Retinal pigment epithelial cell (primary cell): ENCODE data around the gene CEP83.
"Not testable (repeated sequence)": the region's sequence is repeated elsewhere in the genome, so short reads cannot be mapped to it uniquely, and the experiment has no call there.

Experiments
- DNase-seq: peaks from one replicate; pipeline ENCODE4 v3.0.0-alpha.2; 2010; ENCODE audit warnings: low read depth
- H3K4me3 ChIP-seq: 2 replicates; pipeline ENCODE4 v1.5.1; 2011; ENCODE audit warnings: mild to moderate bottlenecking, low read length, control low read depth, moderate library complexity
- TF ChIP-seq, protein P1 (sequence below): conservative IDR thresholded peaks from 2 replicates; pipeline ENCODE4 v1.5.1; 2011; ENCODE audit warnings: low read depth, low read length, control low read depth, inconsistent platforms

CEP83 gene

DNA sequence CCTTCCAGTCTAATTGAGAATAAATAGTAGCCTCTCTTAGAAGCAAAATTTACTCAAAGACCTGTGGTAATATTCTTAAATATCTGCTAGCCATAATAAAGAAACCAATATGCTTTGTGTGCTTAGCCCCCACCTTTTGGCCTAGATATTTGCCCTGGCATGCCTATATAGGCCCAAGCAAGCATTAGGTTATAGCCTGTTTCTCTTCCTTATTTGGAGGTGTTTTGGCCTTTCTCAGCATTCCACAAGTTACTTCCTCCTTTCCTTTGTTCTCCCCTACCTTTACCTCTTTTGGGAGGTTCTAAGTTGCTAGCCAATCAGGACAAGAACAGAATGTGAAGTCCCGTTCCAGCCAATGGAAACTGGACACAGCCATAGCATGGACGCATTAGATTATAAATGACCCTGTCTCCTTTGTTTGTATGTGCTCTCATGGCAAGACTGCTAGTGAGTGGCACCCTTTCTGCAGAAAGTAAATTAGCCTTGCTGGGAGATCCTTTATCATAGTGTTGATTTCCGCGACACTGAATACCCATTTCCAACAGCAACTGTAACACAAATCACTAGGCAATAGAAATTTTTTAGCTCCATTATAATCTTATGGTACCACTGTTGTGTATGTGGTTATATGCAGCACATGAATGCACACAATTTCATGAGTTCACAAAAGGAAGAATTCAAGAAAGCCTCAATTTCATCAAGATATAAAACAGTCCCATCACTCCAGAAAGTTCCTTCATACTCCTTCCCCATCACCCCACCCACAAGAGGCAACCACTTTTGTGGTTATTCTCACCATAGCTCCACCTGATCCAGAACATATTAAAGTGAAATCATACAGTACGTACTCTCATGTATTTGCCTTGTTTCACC lies 37.6 kb downstream of the CEP83 start:
- TF ChIP-seq, protein P1, sequence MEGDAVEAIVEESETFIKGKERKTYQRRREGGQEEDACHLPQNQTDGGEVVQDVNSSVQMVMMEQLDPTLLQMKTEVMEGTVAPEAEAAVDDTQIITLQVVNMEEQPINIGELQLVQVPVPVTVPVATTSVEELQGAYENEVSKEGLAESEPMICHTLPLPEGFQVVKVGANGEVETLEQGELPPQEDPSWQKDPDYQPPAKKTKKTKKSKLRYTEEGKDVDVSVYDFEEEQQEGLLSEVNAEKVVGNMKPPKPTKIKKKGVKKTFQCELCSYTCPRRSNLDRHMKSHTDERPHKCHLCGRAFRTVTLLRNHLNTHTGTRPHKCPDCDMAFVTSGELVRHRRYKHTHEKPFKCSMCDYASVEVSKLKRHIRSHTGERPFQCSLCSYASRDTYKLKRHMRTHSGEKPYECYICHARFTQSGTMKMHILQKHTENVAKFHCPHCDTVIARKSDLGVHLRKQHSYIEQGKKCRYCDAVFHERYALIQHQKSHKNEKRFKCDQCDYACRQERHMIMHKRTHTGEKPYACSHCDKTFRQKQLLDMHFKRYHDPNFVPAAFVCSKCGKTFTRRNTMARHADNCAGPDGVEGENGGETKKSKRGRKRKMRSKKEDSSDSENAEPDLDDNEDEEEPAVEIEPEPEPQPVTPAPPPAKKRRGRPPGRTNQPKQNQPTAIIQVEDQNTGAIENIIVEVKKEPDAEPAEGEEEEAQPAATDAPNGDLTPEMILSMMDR, result no peak
- no peak for DNase-seq
- H3K4me3 ChIP-seq, result no peak overlapping the region

DNA sequence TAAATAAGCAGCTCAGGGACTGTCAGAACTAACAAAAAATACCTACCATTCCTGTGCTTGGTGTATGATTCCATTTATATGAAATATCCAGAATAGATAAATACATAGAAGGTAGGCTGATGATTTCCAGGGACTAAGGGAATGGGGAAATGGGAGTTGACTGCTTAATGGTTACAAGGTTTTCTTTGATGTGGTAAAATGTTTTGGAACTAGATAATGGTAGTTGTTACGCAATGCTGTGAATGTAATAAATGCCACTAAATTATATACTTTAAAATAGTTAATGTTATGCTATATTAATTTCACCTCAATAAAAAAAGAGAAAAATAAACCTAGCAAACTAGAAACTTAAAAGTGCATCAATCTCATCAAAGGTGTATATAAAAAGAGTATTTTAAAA lies 41.1 kb downstream of the CEP83 start:
- H3K4me3 ChIP-seq, result no peak overlapping the region
- TF ChIP-seq, protein P1, result no peak

DNA sequence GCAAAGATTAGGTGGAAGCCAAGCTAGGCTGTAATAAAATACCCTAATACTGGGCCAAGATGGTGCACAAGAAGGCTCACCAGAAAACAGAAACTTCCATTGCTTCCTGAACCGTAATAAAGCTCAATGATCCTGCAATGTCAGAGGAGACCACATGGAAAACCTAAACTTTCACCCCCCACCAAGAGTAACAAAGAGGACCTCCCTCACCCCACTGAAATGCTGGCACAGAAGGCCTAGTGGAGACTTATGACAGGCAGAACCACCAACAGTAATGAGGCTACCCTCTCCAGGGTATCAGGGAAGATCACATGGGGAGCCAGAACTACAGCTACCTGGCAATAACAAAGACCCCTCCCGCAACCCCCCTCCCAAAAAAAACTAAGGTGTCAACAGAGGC lies 43.1 kb downstream of the CEP83 start:
- DNase-seq, result no peak
- H3K4me3 ChIP-seq, result no peak overlapping the region
- TF ChIP-seq, protein P1, result no peak

More for the DNA sequence above, 41.1 kb downstream of the CEP83 start:
- DNase-seq, result no peak

DNA sequence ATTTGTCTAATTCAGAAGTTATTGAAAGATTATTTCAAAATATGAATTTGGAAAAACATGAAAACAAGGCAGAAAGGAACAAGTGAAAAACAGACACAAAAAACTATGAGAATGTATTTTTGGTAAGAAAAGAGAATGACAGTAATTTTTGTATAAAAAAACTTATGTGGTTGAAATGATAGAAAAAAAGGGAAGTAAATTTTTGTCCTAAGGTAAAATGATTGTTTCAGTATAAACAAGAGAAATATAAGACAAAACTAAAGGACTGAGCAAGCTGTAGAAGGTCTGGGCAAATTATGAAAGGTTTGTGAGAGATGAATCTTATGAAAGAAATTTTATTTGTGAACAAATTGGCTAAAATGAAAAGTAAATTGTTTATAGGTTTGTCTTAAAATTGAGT lies 44.6 kb downstream of the CEP83 start:
- DNase-seq, result no peak
- no peak overlapping the region for H3K4me3 ChIP-seq
- TF ChIP-seq, protein P1, result no peak

DNA sequence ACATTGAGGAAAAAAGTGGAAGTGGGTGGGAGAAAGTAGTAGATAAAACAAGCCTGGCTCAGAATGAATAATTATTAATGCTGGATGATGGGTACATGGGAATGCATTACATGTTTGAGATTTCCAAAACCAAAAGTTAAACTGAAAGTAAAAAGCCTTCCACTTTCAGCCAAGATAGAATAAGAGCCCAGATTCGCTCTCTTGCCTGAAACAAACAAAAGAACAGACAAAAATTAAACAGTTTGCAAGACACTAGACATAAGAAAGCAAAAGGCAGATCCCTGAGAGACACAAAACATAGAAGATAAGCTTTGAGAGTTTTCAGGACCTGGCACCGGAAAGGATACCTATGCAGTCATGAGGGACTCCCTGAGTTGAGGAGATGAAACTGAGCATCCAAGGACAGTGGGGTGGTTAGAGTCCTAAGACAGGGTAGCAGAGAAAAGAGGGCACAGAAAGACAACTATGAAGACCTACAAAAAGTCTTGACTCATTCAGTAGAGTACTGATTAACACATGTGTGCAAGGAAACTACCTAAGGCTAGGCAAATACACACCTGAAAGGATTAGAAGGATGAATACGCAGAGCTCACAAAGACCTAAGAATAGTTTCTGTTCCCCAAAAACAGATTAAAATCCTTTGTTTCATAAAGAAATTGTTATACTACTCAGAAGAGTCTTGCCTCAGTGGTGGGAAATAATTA lies 54.1 kb downstream of the CEP83 start:
- no peak for DNase-seq
- TF ChIP-seq, protein P1, result no peak
- no peak overlapping the region for H3K4me3 ChIP-seq

DNA sequence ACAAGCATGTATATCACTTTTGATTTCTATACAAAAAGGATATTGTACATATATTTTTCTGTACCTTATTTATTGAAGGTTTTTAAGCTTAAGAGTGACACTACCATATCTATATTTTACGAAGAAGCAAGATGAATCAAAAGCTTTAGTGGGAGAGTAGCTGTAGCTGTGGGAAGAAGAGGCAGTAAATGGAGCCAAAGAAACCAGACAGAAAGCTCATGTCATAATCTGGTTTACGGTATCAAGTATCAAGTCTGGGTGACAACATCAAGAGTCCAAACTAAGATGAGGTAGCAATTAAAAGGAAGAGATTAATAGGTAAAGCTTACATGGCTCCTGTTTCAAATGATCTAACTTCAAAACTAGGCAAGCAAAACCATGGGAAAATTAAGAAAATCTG lies 54.8 kb downstream of the CEP83 start:
- DNase-seq, result no peak
- TF ChIP-seq, protein P1, result no peak
- no peak overlapping the region for H3K4me3 ChIP-seq

DNA sequence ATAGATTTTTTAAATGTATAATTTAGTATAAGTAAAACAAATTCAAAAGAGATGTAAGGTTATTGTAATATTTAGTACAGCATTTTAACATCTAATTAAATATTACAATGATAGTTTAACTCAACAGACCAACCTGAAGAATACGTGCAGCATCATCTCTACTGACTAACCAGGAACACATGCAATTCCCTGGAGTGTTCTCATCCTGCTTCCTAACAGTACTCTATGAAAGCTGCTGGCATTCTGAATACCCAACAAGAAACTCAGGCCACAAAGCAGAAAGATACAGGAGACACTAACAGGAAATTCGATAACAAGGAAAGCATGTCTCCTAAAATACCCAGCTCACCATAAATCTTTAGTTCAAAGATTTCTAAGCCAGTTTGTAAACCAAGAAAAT lies 58.3 kb downstream of the CEP83 start:
- TF ChIP-seq, protein P1, result no peak
- no peak for DNase-seq
- H3K4me3 ChIP-seq, result no peak overlapping the region

DNA sequence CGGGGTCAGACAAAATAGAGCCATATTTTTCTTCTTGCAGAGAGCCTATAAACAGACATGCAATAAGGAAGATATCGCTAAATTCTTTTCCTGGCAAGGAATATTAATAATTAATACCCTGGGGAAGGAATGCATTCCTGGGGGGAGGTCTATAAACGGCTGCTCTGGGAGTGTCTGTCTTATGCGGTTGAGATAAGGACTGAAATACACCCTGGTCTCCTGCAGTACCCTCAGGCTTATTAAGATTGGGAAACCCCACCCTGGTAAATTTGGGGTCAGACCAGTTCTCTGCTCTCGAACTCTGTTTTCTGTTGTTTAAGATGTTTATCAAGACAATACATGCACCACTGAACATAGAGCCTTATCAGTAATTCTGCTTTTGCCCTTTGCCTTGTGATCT lies 61.0 kb downstream of the CEP83 start:
- H3K4me3 ChIP-seq, DNase-seq: not testable (repeated sequence)
